ENCODE measurements around the gene P4HB. TPM values are rescaled to one million over a fixed set of nuclear protein-coding genes. Genes with fewer than 3 reads are reported as not detected.
A peak's percentile ranks its signal among the peaks of the same experiment; 100 is the strongest.

Gene P4HB
- total RNA-seq, 2 experiments from 2014 or later, result 223 to 233 TPM

DNA sequence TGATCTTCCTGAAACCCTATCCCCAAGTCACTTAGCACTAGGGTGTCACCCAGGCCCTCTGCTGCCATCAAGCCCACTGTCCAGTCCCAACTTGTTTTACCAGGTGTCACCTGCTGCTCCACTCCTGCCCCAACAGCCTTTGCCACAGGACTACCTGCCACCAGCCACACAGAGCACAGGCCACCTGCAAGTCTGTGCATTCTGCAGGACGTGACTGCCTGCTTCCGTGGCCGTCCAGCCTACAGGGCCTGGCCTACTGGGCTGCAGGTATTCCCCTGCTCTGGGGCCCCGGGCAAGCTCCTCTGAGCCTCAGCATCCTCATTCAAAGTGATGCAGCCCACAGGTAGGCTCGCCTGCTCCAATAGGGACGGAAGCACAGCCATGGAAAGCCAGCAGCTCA is 30.5 kb downstream of the P4HB start:
- Mint-ChIP-seq H3K4me1 (ENCODE audit: low read depth) (peaks cover 19% of the 10 kb centered on the region), H3K9me3 (no peaks in the 10 kb centered on the region), H3K36me3 (ENCODE audit: low read depth) (peaks cover 7% of the 10 kb centered on the region), H3K4me3 (no peak overlapping the region), H3K27me3 (no peaks in the 10 kb centered on the region), H3K27ac (no peak overlapping the region)
- POLR2A ChIA-PET, result no interaction called here
- Histone ChIP-seq H3K4me1 (ENCODE audit: insufficient read depth, low read length) (peaks cover 28% of the 10 kb centered on the region), H3K4me3 (ENCODE audit: low read length) (no peak overlapping the region), H3K36me3 (ENCODE audit: insufficient read depth, low read length) (peaks cover 5% of the 10 kb centered on the region), H3K9me3 (ENCODE audit: control insufficient read depth in 1 of 2, insufficient read depth in 1 of 2, low read length in 2 of 2) (no peaks in the 10 kb centered on the region), H3K27me3 (ENCODE audit: control insufficient read depth in 1 of 2, insufficient read depth in 2 of 2, low read length in 2 of 2) (no peaks in the 10 kb centered on the region), H3K27ac (ENCODE audit: low read depth in 1 of 2, low read length in 2 of 2) (no peak overlapping the region)
- intact Hi-C loops (cut with DNase I, micrococcal nuclease), result loop anchor here in 1 of 2 experiments (5.0 kb wide), 3 partner anchors 42 to 87 kb away; partner anchors contain the start of genes ALYREF, ANAPC11, ARHGDIA and SIRT7
- ATAC-seq (ENCODE audit: poor library complexity) (no peak), DNase-seq (no peak)
- TF ChIP-seq, protein P1, sequence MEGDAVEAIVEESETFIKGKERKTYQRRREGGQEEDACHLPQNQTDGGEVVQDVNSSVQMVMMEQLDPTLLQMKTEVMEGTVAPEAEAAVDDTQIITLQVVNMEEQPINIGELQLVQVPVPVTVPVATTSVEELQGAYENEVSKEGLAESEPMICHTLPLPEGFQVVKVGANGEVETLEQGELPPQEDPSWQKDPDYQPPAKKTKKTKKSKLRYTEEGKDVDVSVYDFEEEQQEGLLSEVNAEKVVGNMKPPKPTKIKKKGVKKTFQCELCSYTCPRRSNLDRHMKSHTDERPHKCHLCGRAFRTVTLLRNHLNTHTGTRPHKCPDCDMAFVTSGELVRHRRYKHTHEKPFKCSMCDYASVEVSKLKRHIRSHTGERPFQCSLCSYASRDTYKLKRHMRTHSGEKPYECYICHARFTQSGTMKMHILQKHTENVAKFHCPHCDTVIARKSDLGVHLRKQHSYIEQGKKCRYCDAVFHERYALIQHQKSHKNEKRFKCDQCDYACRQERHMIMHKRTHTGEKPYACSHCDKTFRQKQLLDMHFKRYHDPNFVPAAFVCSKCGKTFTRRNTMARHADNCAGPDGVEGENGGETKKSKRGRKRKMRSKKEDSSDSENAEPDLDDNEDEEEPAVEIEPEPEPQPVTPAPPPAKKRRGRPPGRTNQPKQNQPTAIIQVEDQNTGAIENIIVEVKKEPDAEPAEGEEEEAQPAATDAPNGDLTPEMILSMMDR (IDR thresholded peaks at IDR 0.05), result no peak
- CTCF ChIA-PET, result no interaction called here

DNA sequence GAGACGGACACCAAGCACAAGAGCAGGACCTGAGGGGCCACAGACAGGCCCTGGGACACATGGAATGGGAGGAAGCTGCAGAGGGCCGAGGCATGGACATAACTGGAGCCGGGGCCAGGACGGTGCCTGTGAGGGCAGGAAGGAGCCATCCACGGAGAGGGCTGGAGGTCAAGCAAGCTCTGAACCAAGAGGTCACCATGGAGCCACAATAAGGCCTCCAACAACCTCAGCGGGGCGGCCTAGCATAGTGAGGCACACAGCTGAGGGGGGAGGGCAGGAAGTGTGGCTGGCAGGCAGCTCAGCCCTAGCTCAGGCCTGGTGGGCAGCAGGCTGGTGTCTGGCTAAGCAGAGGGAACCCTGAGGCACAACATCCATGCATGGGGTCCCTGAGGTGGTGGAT is 31.7 kb downstream of the P4HB start:
- Histone ChIP-seq H3K36me3 (ENCODE audit: insufficient read depth, low read length) (peaks cover 11% of the 10 kb centered on the region), H3K4me3 (ENCODE audit: low read length) (no peak overlapping the region), H3K27me3 (ENCODE audit: control insufficient read depth in 1 of 2, insufficient read depth in 2 of 2, low read length in 2 of 2) (no peaks in the 10 kb centered on the region), H3K4me1 (ENCODE audit: insufficient read depth, low read length) (peaks cover 22% of the 10 kb centered on the region), H3K9me3 (ENCODE audit: control insufficient read depth in 1 of 2, insufficient read depth in 1 of 2, low read length in 2 of 2) (no peaks in the 10 kb centered on the region), H3K27ac (ENCODE audit: low read depth in 1 of 2, low read length in 2 of 2) (no peak overlapping the region)
- peaks cover 16% of the 10 kb centered on the region for H3K4me1 Mint-ChIP-seq (ENCODE audit: low read depth)
- ATAC-seq (ENCODE audit: poor library complexity) (no peak), DNase-seq (no peak)
- no peaks in the 10 kb centered on the region for H3K9me3 Mint-ChIP-seq
- intact Hi-C loops (cut with DNase I, micrococcal nuclease), result no loop called here
- H3K27ac Mint-ChIP-seq, result no peak overlapping the region
- TF ChIP-seq, protein P1 (IDR thresholded peaks at IDR 0.05), result no peak
- ChIA-PET CTCF (no interaction called here), POLR2A (interaction anchor here (1.3 kb wide), 1 partner anchor 126 kb away, joined by 3 read pairs; the partner anchor contains the start of gene MRPL12)
- no peaks in the 10 kb centered on the region for H3K27me3 Mint-ChIP-seq
- H3K4me3 Mint-ChIP-seq, result peak overlapping the region; percentile 51
- H3K36me3 Mint-ChIP-seq (ENCODE audit: low read depth), result peaks cover 8% of the 10 kb centered on the region

DNA sequence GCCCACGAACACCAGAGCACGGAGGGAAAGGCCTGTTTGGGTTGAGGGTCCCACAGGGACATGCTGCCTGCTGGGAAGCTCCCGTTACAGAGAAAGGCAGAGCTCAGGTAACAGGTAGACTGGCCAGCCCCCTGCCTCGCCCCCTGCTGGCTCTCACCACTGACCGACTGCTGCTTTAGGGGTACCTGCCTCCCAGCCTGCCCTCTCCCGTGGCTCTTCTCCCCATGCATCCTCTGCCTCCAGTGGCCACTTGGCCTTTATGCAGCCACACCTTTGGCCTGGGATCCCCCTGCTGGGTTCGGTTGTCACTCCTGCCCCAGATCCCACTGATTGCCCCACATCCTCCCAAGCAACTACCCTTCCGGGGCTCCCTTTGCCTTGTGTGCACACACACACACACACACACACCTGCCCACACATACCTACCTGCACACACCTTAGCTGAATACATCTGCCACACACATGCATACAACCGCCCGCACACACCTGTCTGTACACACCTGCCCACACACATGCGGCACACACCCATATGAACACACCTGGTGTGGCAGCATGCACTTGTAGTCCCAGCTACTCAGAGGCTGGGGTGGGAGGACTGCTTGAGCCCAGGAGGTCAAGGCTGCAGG is 34.4 kb downstream of the P4HB start:
- intact Hi-C loops (cut with DNase I, micrococcal nuclease), result no loop called here
- POLR2A ChIA-PET, result no interaction called here
- CTCF ChIA-PET, result no interaction called here
- H3K27me3 ChIP-seq (ENCODE audit: control insufficient read depth in 1 of 2, insufficient read depth in 2 of 2, low read length in 2 of 2), result no peaks in the 10 kb centered on the region
- no peak overlapping the region for H3K4me3 Mint-ChIP-seq
- ATAC-seq (ENCODE audit: poor library complexity) (no peak), DNase-seq (no peak)
- H3K27ac ChIP-seq (ENCODE audit: low read depth in 1 of 2, low read length in 2 of 2), result no peak overlapping the region
- H3K27me3 Mint-ChIP-seq, result no peaks in the 10 kb centered on the region
- no peaks in the 10 kb centered on the region for H3K9me3 Mint-ChIP-seq
- H3K9me3 ChIP-seq (ENCODE audit: control insufficient read depth in 1 of 2, insufficient read depth in 1 of 2, low read length in 2 of 2), result no peaks in the 10 kb centered on the region
- peaks cover 22% of the 10 kb centered on the region for H3K36me3 ChIP-seq (ENCODE audit: insufficient read depth, low read length)
- peaks cover 9% of the 10 kb centered on the region for H3K4me1 ChIP-seq (ENCODE audit: insufficient read depth, low read length)
- H3K4me1 Mint-ChIP-seq (ENCODE audit: low read depth), result no peaks in the 10 kb centered on the region
- no peak overlapping the region for H3K27ac Mint-ChIP-seq
- TF ChIP-seq, protein P1 (IDR thresholded peaks at IDR 0.05), result no peak
- no peak overlapping the region for H3K4me3 ChIP-seq (ENCODE audit: low read length)
- peaks cover 8% of the 10 kb centered on the region for H3K36me3 Mint-ChIP-seq (ENCODE audit: low read depth)

All from CD4-positive, alpha-beta T cell (primary cell).